Measurements from ENCODE around the gene FHIT. TPM values are rescaled to one million over a fixed set of nuclear protein-coding genes. Genes with fewer than 3 reads are reported as not detected.

FHIT gene
- total and polyA plus RNA-seq, 2 of the 4 experiments (the other 2 are of a cell fraction) = 0.07 TPM; not detected in 1

- in situ Hi-C loops (cut with MboI; ENCODE audit: low sequenced_read_pairs) = no loop called here
- intact Hi-C loops (cut with micrococcal nuclease) = no loop called here
These were observed 297.9 kb downstream of the FHIT start for GRCh38 chr3:60953351-60953750.

More at GRCh38 chr3:60953351-60953750, 297.9 kb downstream of the FHIT start:
- peaks cover 4% of the 10 kb centered on the region; the same call in 1 of the 2 replicates for H3K9me3 ChIP-seq (ENCODE audit: control insufficient read depth, insufficient read depth, low read length)
- dilution Hi-C loops (cut with HindIII; ENCODE audit: low sequenced_read_pairs, unreplicated experiment) = no loop called here
- POLR2A ChIA-PET (ENCODE audit: unreplicated experiment) = no interaction called here
- H2BK15ac ChIP-seq (ENCODE audit: low read depth, low read length) = no peak overlapping the region
- CTCF ChIA-PET = no interaction called here
- H3K9me1 ChIP-seq (ENCODE audit: insufficient read depth, low read length) = no peaks in the 10 kb centered on the region
- no peak overlapping the region for H2BK120ac ChIP-seq (ENCODE audit: low read depth, low read length)
- no peak overlapping the region for H3K56ac ChIP-seq (ENCODE audit: extremely low read depth, insufficient read depth, low read length)
- H2BK5ac ChIP-seq (ENCODE audit: low read depth, low read length, poor library complexity, severe bottlenecking) = no peak overlapping the region
- no peaks in the 10 kb centered on the region for H4K20me1 ChIP-seq (ENCODE audit: insufficient read depth, low read length)
- H3K79me1 ChIP-seq (ENCODE audit: low read depth in 1 of 2, low read length in 2 of 2) = no peaks in the 10 kb centered on the region
- no peak overlapping the region for H4K5ac ChIP-seq (ENCODE audit: low read depth, low read length)
- no CpG with 5 or more reads among the region's 5 CpGs for WGBS, 2 experiments (ENCODE audit: extremely low coverage in 2 of 2, insufficient read length in 1 of 2)
- no peak overlapping the region for H2AFZ ChIP-seq (replicated peaks; ENCODE audit: low read length, poor library complexity)
- no peak overlapping the region for H3K9ac ChIP-seq (ENCODE audit: low read depth, low read length)
- DNase-seq = no peak
- no peak overlapping the region for H3K23ac ChIP-seq (ENCODE audit: low read depth, low read length)
- no peaks in the 10 kb centered on the region for H3K4me1 ChIP-seq (ENCODE audit: control insufficient read depth, insufficient read depth, low read length)
- no peaks in the 10 kb centered on the region for H3K27me3 ChIP-seq (ENCODE audit: control insufficient read depth, insufficient read depth, low read length)
- H3K18ac ChIP-seq (ENCODE audit: low read depth, low read length) = no peak overlapping the region
- no peak overlapping the region for H3K14ac ChIP-seq (replicated peaks; ENCODE audit: low read depth, low read length)
- no peak for TF ChIP-seq MXI1 (IDR thresholded peaks at IDR 0.05; ENCODE audit: borderline replicate concordance, low read depth, low read length)
- TF ChIP-seq MAZ (IDR thresholded peaks at IDR 0.05; ENCODE audit: borderline replicate concordance, low read depth, low read length) = no peak
- no peak for TF ChIP-seq CHD1 (IDR thresholded peaks at IDR 0.05; ENCODE audit: low read depth, low read length)
- TF ChIP-seq, protein P1, sequence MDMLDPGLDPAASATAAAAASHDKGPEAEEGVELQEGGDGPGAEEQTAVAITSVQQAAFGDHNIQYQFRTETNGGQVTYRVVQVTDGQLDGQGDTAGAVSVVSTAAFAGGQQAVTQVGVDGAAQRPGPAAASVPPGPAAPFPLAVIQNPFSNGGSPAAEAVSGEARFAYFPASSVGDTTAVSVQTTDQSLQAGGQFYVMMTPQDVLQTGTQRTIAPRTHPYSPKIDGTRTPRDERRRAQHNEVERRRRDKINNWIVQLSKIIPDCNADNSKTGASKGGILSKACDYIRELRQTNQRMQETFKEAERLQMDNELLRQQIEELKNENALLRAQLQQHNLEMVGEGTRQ (IDR thresholded peaks at IDR 0.05; ENCODE audit: low read depth, low read length) = no peak
- no peak for TF ChIP-seq FOS (IDR thresholded peaks at IDR 0.05; ENCODE audit: low read depth, low read length)
- TF ChIP-seq RFX5 (IDR thresholded peaks at IDR 0.05; ENCODE audit: low read depth, low read length) = no peak
- TF ChIP-seq RAD21 (IDR thresholded peaks at IDR 0.05; ENCODE audit: low read length) = no peak
- no peak for TF ChIP-seq RCOR1 (IDR thresholded peaks at IDR 0.05; ENCODE audit: insufficient replicate concordance, low read length)
- TF ChIP-seq CEBPB (IDR thresholded peaks at IDR 0.05; ENCODE audit: low read depth, low read length) = no peak
- no peak for TF ChIP-seq POLR2A (IDR thresholded peaks at IDR 0.05; ENCODE audit: low read depth, low read length)
- no peak for TF ChIP-seq SMC3 (IDR thresholded peaks at IDR 0.05; ENCODE audit: low read depth, low read length)
- TF ChIP-seq CTCF (conservative IDR thresholded peaks at IDR 0.05; ENCODE audit: low read depth, low read length) = no peak
- TF ChIP-seq BHLHE40 (IDR thresholded peaks at IDR 0.05; ENCODE audit: low read depth, low read length) = no peak
- TF ChIP-seq MAFK (IDR thresholded peaks at IDR 0.05; ENCODE audit: low read depth, low read length) = no peak
- TF ChIP-seq NFE2L2 (IDR thresholded peaks at IDR 0.05; ENCODE audit: low read depth, low read length) = no peak
- H2AK5ac ChIP-seq (ENCODE audit: low read depth, low read length) = no peak overlapping the region
- BruUV-seq (replicated peaks) = no TSS peak
- no peak overlapping the region for H3K4me2 ChIP-seq (ENCODE audit: low read depth, low read length)
- no peak for ATAC-seq (ENCODE audit: low read depth)
- H3K36me3 ChIP-seq (ENCODE audit: control insufficient read depth, insufficient read depth, low read length) = no peaks in the 10 kb centered on the region
- no peak overlapping the region for H3K4ac ChIP-seq (ENCODE audit: low read depth, low read length)
- H3K4me3 ChIP-seq (ENCODE audit: insufficient read depth, low read depth, low read length) = no peak overlapping the region
- no peak overlapping the region for H2AK9ac ChIP-seq (replicated peaks; ENCODE audit: low read depth, low read length, poor library complexity)
- H2BK20ac ChIP-seq (ENCODE audit: low read depth, low read length) = no peak overlapping the region
- no peak overlapping the region for H4K91ac ChIP-seq (ENCODE audit: insufficient read depth, low read depth, low read length)
- no peak overlapping the region for H3K27ac ChIP-seq (ENCODE audit: insufficient read depth, low read length)
- H4K8ac ChIP-seq (ENCODE audit: low read depth in 2 of 2, low read length in 2 of 2) = no peak overlapping the region
